ENCODE measurements around the gene CDK13.

CDK13 gene

GRCh38 chr7:39979406-39980073 lies 29.5 kb downstream of the CDK13 start:
- ATAC-seq: no peak
- TF ChIP-seq, protein P1, sequence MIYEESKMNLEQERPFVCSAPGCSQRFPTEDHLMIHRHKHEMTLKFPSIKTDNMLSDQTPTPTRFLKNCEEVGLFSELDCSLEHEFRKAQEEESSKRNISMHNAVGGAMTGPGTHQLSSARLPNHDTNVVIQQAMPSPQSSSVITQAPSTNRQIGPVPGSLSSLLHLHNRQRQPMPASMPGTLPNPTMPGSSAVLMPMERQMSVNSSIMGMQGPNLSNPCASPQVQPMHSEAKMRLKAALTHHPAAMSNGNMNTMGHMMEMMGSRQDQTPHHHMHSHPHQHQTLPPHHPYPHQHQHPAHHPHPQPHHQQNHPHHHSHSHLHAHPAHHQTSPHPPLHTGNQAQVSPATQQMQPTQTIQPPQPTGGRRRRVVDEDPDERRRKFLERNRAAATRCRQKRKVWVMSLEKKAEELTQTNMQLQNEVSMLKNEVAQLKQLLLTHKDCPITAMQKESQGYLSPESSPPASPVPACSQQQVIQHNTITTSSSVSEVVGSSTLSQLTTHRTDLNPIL (CRISPR knock-in tag; IDR thresholded peaks at IDR 0.05; ENCODE audit: low read depth): no peak
- TF ChIP-seq ZNF8 (CRISPR knock-in tag; IDR thresholded peaks at IDR 0.05) (no peak), ARNTL (CRISPR knock-in tag; IDR thresholded peaks at IDR 0.05; ENCODE audit: borderline replicate concordance, low read depth) (no peak), RARB (CRISPR knock-in tag; IDR thresholded peaks at IDR 0.05) (no peak), OSR1 (CRISPR knock-in tag; IDR thresholded peaks at IDR 0.05) (no peak), CSDC2 (CRISPR knock-in tag; IDR thresholded peaks at IDR 0.05) (no peak), ZFP30 (CRISPR knock-in tag; IDR thresholded peaks at IDR 0.05) (no peak), ZFP3 (CRISPR knock-in tag; IDR thresholded peaks at IDR 0.05) (no peak), ZNF70 (CRISPR knock-in tag; IDR thresholded peaks at IDR 0.05) (no peak), TCF4 (CRISPR knock-in tag; IDR thresholded peaks at IDR 0.05; ENCODE audit: borderline replicate concordance) (no peak), TOX (CRISPR knock-in tag; IDR thresholded peaks at IDR 0.05; ENCODE audit: borderline replicate concordance) (no peak), ZC3H10 (CRISPR knock-in tag; IDR thresholded peaks at IDR 0.05) (no peak), BACH2 (CRISPR knock-in tag; IDR thresholded peaks at IDR 0.05; ENCODE audit: borderline replicate concordance) (no peak), ZNF565 (CRISPR knock-in tag; conservative IDR thresholded peaks at IDR 0.05; ENCODE audit: low read depth) (no peak), SNAI2 (CRISPR knock-in tag; IDR thresholded peaks at IDR 0.05) (no peak)

DNA sequence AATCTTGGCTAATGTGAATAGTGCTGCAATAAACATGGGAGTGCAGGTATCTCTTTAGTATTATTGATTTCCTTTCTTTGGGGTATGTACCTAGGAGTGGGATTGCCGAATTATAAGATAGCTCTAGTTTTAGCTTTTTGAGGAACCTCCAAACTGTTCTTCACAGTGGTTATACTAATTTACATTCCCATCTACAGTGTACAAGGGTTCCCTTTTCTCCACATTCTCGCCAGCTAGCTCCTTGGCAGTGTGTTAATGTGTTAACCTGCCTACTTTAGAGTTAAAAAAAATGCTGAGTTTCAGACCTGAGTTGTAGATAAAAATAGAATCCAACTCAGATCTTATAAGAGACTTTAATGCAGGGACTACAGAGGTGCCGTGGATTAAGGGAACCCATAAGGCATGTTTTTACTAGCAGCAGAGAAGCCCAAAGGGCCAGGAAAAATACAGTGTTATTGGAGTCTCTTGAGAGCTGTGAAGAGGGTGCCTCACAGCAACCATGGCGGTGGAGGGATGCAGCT lies 35.4 kb downstream of the CDK13 start:
- ATAC-seq: no peak; the same call in 2 of the 3 replicates
- no peak for TF ChIP-seq PATZ1 (CRISPR knock-in tag; IDR thresholded peaks at IDR 0.05; ENCODE audit: borderline replicate concordance)
- no peak for TF ChIP-seq CSRNP3 (CRISPR knock-in tag; IDR thresholded peaks at IDR 0.05)
- TF ChIP-seq PPARA (CRISPR knock-in tag; IDR thresholded peaks at IDR 0.05; ENCODE audit: borderline replicate concordance): no peak
- TF ChIP-seq ZNF565 (CRISPR knock-in tag; conservative IDR thresholded peaks at IDR 0.05; ENCODE audit: low read depth): no peak
- TF ChIP-seq CSDC2 (CRISPR knock-in tag; IDR thresholded peaks at IDR 0.05): no peak
- no peak for TF ChIP-seq ZC3H10 (CRISPR knock-in tag; IDR thresholded peaks at IDR 0.05)
- TF ChIP-seq ARNTL (CRISPR knock-in tag; IDR thresholded peaks at IDR 0.05; ENCODE audit: borderline replicate concordance, low read depth): no peak
- TF ChIP-seq, protein P1 (CRISPR knock-in tag; IDR thresholded peaks at IDR 0.05; ENCODE audit: low read depth): no peak
- no peak for TF ChIP-seq TCF4 (CRISPR knock-in tag; IDR thresholded peaks at IDR 0.05; ENCODE audit: borderline replicate concordance)
- TF ChIP-seq BACH2 (CRISPR knock-in tag; IDR thresholded peaks at IDR 0.05; ENCODE audit: borderline replicate concordance): no peak
- TF ChIP-seq ZNF70 (CRISPR knock-in tag; IDR thresholded peaks at IDR 0.05): no peak

DNA sequence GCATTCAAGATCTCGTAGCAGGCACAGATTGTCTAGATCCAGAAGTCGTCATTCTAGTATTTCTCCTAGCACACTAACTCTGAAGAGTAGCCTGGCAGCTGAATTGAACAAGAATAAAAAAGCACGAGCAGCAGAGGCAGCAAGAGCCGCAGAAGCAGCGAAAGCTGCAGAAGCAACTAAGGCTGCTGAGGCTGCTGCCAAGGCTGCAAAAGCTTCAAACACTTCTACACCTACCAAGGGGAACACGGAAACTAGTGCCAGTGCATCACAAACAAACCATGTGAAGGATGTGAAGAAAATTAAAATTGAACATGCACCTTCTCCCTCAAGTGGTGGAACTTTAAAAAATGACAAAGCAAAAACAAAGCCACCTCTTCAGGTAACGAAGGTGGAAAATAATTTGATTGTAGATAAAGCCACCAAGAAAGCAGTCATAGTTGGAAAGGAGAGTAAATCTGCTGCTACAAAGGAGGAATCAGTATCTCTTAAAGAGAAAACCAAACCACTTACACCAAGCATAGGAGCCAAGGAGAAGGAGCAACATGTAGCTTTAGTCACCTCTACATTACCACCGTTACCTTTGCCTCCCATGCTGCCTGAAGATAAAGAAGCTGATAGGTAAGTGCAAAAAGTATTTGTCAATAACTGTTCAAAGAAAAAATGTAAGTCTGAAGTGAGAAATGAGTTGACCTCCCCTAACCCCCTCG lies 37.7 kb downstream of the CDK13 start:
- no peak for ATAC-seq
- no peak for TF ChIP-seq TSHZ2 (CRISPR knock-in tag; IDR thresholded peaks at IDR 0.05)
